CD14-positive monocyte (primary cell): Measurements from ENCODE around the gene DZANK1. TPM values are rescaled to one million over a fixed set of nuclear protein-coding genes. Genes with fewer than 3 reads are reported as not detected.

Experiments
- DNase-seq, 3 donors: peaks; one replicate each; pipeline ENCODE4 v3.0.0-alpha.2; 2011 to 2022
- H2AFZ ChIP-seq: 2 replicates; pipeline ENCODE4 v1.6.0; 2012; ENCODE audit warnings: mild to moderate bottlenecking, low read depth, low read length, inconsistent platforms; ENCODE audit not compliant: insufficient read depth, poor library complexity, severe bottlenecking
- H3K27ac ChIP-seq, 2 donors: 1 replicate in 1 of 2; 2 replicates in 1 of 2; pipeline ENCODE4 v1.5.1; 2012 to 2013; ENCODE audit warnings: low read length in 2 of 2, control low read depth in 1 of 2, inconsistent platforms in 1 of 2, low read depth in 1 of 2, mild to moderate bottlenecking in 1 of 2
- H3K27me3 ChIP-seq, 2 donors: one replicate each; pipeline versions ENCODE4 v1.6.0 to v1.6.1; 2011 to 2013; ENCODE audit warnings: low read length in 2 of 2; ENCODE audit not compliant: control insufficient read depth in 2 of 2, insufficient read depth in 2 of 2
- H3K36me3 ChIP-seq, 2 donors: replicated peaks in 1 of 2; 1 replicate in 1 of 2; 2 replicates in 1 of 2; pipeline versions ENCODE4 v1.5.1 to v1.6.1; 2012 to 2013; ENCODE audit warnings: low read length in 2 of 2, control low read depth in 1 of 2, inconsistent platforms in 1 of 2, mild to moderate bottlenecking in 1 of 2; ENCODE audit not compliant: insufficient read depth in 2 of 2, control insufficient read depth in 1 of 2
- H3K4me1 ChIP-seq, 2 donors: 1 replicate in 1 of 2; 2 replicates in 1 of 2; pipeline versions ENCODE4 v1.5.1 to v1.6.1; 2012 to 2013; ENCODE audit warnings: low read length in 2 of 2, control low read depth in 1 of 2, inconsistent platforms in 1 of 2, mild to moderate bottlenecking in 1 of 2, moderate library complexity in 1 of 2; ENCODE audit not compliant: insufficient read depth in 2 of 2, control insufficient read depth in 1 of 2
- H3K4me2 ChIP-seq: replicated peaks from 2 replicates; pipeline ENCODE3; 2012; ENCODE audit warnings: low read length, moderate library complexity, mild to moderate bottlenecking; ENCODE audit not compliant: poor library complexity, severe bottlenecking; ENCODE audit errors: extremely low read depth
- H3K4me3 ChIP-seq, 3 experiments: fragments of 200-600 bp in 1 of 3; sonication (generic) in 1 of 3; replicated peaks in 1 of 3; 1 replicate in 2 of 3; 2 replicates in 1 of 3; pipeline ENCODE4 v1.5.1; 2011 to 2013; ENCODE audit warnings: low read length in 3 of 3, mild to moderate bottlenecking in 3 of 3, control low read depth in 2 of 3, low read depth in 2 of 3, inconsistent platforms in 1 of 3, moderate library complexity in 1 of 3
- H3K79me2 ChIP-seq: 2 replicates; pipeline ENCODE4 v1.6.0; 2012; ENCODE audit warnings: mild to moderate bottlenecking, control low read depth, inconsistent platforms, low read length, moderate library complexity; ENCODE audit not compliant: insufficient read depth
- H3K9ac ChIP-seq: 2 replicates; pipeline ENCODE4 v1.6.0; 2017; ENCODE audit warnings: low read length, mild to moderate bottlenecking; ENCODE audit not compliant: insufficient read depth, poor library complexity, severe bottlenecking
- H3K9me3 ChIP-seq, 2 donors: replicated peaks in 1 of 2; 1 replicate in 1 of 2; 2 replicates in 1 of 2; pipeline versions ENCODE4 v1.5.1 to v1.6.1; 2012 to 2013; ENCODE audit warnings: low read length in 2 of 2, control low read depth in 1 of 2; ENCODE audit not compliant: control insufficient read depth in 1 of 2, insufficient read depth in 1 of 2
- H4K20me1 ChIP-seq: 2 replicates; pipeline ENCODE4 v1.6.0; 2012; ENCODE audit warnings: mild to moderate bottlenecking, low read length, control low read depth, moderate library complexity; ENCODE audit not compliant: insufficient read depth
- H3K27ac Mint-ChIP-seq, 7 donors: one replicate each; pipeline ENCODE4 v1.8.0; 2020; ENCODE audit warnings: mild to moderate bottlenecking in 7 of 7, mixed read lengths in 7 of 7, moderate library complexity in 6 of 7, inconsistent platforms in 2 of 7
- H3K27me3 Mint-ChIP-seq, 3 donors: one replicate each; pipeline ENCODE4 v1.8.0; 2021 to 2022; ENCODE audit warnings: low read depth in 3 of 3, mild to moderate bottlenecking in 3 of 3, mixed read lengths in 3 of 3, moderate library complexity in 3 of 3, inconsistent platforms in 1 of 3
- H3K36me3 Mint-ChIP-seq, 2 donors: one replicate each; pipeline ENCODE4 v1.8.0; 2020; ENCODE audit warnings: mixed read lengths in 2 of 2, inconsistent platforms in 1 of 2, mild to moderate bottlenecking in 1 of 2
- H3K4me1 Mint-ChIP-seq: one replicate; pipeline ENCODE4 v1.8.0; 2020; ENCODE audit warnings: mild to moderate bottlenecking, mixed read lengths
- H3K4me3 Mint-ChIP-seq, 2 donors: one replicate each; pipeline ENCODE4 v1.8.0; 2020; ENCODE audit warnings: mild to moderate bottlenecking in 2 of 2, mixed read lengths in 2 of 2, moderate library complexity in 1 of 2
- H3K9me3 Mint-ChIP-seq, 7 donors: one replicate each; pipeline ENCODE4 v1.8.0; 2020 to 2022; ENCODE audit warnings: mixed read lengths in 7 of 7, mild to moderate bottlenecking in 6 of 7, moderate library complexity in 6 of 7, inconsistent platforms in 2 of 7
- CTCF ChIP-seq: fragments of 200-600 bp; IDR thresholded peaks from one replicate; pipeline ENCODE4 v1.8.0; 2022; ENCODE audit warnings: antibody characterized with exemption, mild to moderate bottlenecking
- WGBS: methylation state at CpG from one replicate; pipeline ENCODE4 v1.1.5; 2013; ENCODE audit warnings: missing lambda C conversion rate; ENCODE audit not compliant: insufficient coverage; 5-methylcytosine and 5-hydroxymethylcytosine counted together
- intact Hi-C, 2 donors: fragments of 100-400 bp; cut with micrococcal nuclease; formaldehyde crosslinking; loops; one replicate each; pipeline versions ENCODE4 v1.15.0 to v1.15.1; 2023
- polyA plus RNA-seq, 3 donors: library from polyadenylated mRNA; depleted of rRNA in 1 of 3; unstranded in 2 of 3; stranded (reverse) in 1 of 3; fragments of 300-500 nt in 2 of 3; fragments of >200 nt in 1 of 3; fragmentation: Illumina TruSeq in 2 of 3; gene quantifications; 1 replicate in 2 of 3; 2 replicates in 1 of 3; pipeline ENCODE4 v1.2.3, GENCODE V29; 2012 to 2021

DZANK1 gene
- polyA plus RNA-seq, 3 donors: 0.17 to 1.3 (median 0.69) TPM

DNA sequence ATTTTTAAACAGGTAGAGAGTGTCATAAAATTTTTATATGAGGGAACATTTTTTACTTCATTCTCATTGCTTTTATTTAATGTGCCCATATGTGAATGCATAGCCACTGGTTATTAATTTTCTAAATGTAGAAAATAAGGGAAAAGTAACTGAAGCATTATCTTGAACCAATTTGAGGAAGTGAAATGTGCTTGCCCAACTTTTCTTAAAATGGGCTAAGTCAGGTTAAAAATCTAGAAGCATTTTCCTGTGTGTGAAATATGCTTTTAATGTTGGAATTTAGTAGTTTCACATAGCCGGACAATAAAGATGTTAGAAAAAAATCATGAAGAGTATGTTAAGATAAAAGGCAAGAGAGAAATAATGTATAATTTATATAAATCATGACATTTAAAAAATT is 44.7 kb upstream of the DZANK1 start:
- Histone ChIP-seq H3K9me3 (no peaks in the 10 kb centered on the region), H4K20me1 (no peaks in the 10 kb centered on the region), H2AFZ (no peak overlapping the region), H3K4me2 (peak overlapping the region; percentile 45), H3K27me3 (no peaks in the 10 kb centered on the region), H3K27ac (peak overlapping the region in 1 of 2 donors; percentile 80), H3K79me2 (peaks cover 76% of the 10 kb centered on the region), H3K4me3 (peak overlapping the region in 1 of 3 experiments; percentile 31), H3K9ac (no peak overlapping the region), H3K4me1 (peaks cover 56 to 65% of the 10 kb centered on the region in 2 donors), H3K36me3 (peaks cover 15 to 35% of the 10 kb centered on the region in 2 donors)
- H3K27ac Mint-ChIP-seq: peak overlapping the region; percentile 91 to 100 (median 94)
- no peak for TF ChIP-seq CTCF
- peak overlapping the region in 1 of 2 donors; percentile 51 for H3K4me3 Mint-ChIP-seq
- no peaks in the 10 kb centered on the region for H3K27me3 Mint-ChIP-seq
- intact Hi-C loops: loop anchor here (5.0 to 10.0 kb wide), 2 partner anchors 44 to 97 kb away; partner anchors contain the start of genes DZANK1 (in 1 of the 2) and POLR3F (in 1 of the 2)
- H3K36me3 Mint-ChIP-seq: peaks cover 22 to 34% of the 10 kb centered on the region in 2 donors
- DNase-seq: peak; percentile 29 to 69 (median 61)
- WGBS: no CpG with 5 or more reads among the region's 1 CpG
- peaks cover 0 to 3% (median 0%) of the 10 kb centered on the region in 7 donors for H3K9me3 Mint-ChIP-seq
- peaks cover 62% of the 10 kb centered on the region for H3K4me1 Mint-ChIP-seq

GRCh38 chr20:18507218-18508191 is 40.7 kb upstream of the DZANK1 start, which contains the start of gene SEC23B:
Gene SEC23B (plus strand): TSS chr20:18507940. CDS start chr20:18510836, 2,896 bp downstream.
- peaks cover 0 to 2% (median 0%) of the 10 kb centered on the region in 7 donors for H3K9me3 Mint-ChIP-seq
- peak within 1 kb of the TSS; percentile 62 to 92 (median 83) for H3K4me3 ChIP-seq
- peaks cover 46 to 54% of the 10 kb centered on the region in 2 donors for H3K4me1 ChIP-seq
- peaks cover 49% of the 10 kb centered on the region for H3K4me1 Mint-ChIP-seq
- peak within 1 kb of the TSS; percentile 93 to 99 for H3K4me3 Mint-ChIP-seq
- TF ChIP-seq CTCF: no peak
- intact Hi-C loops: loop anchor here (2.0 to 5.0 kb wide), 3 partner anchors 41 to 740 kb away; partner anchors contain the start of genes SMIM26 (in 2 of the 2), DZANK1 (in 1 of the 2) and POLR3F (in 1 of the 2)
- peak within 1 kb of the TSS; percentile 100 for H3K27ac Mint-ChIP-seq
- peak within 1 kb of the TSS; percentile 81 for H2AFZ ChIP-seq
- no peaks in the 10 kb centered on the region for H4K20me1 ChIP-seq
- H3K36me3 ChIP-seq: peaks cover 0 to 7% of the 10 kb centered on the region in 2 donors
- H3K27me3 ChIP-seq: no peaks in the 10 kb centered on the region
- H3K79me2 ChIP-seq: peaks cover 39% of the 10 kb centered on the region
- peaks cover 7 to 23% of the 10 kb centered on the region in 2 donors for H3K36me3 Mint-ChIP-seq
- peaks cover 0 to 6% (median 1%) of the 10 kb centered on the region in 3 donors for H3K27me3 Mint-ChIP-seq
- peak within 1 kb of the TSS; percentile 86 for H3K4me2 ChIP-seq
- DNase-seq: peak; percentile 95 to 98 (median 97)
- H3K27ac ChIP-seq: peak within 1 kb of the TSS; percentile 97 to 98
- WGBS: under 1% methylated on average over 67 of the region's 69 CpGs
- H3K9ac ChIP-seq: peak within 1 kb of the TSS; percentile 87
- no peaks in the 10 kb centered on the region for H3K9me3 ChIP-seq
